Neural crest cell (in vitro differentiated cells): ENCODE results near the gene GARIN3. TPM values are rescaled to one million over a fixed set of nuclear protein-coding genes. Genes with fewer than 3 reads are reported as not detected.
"Not testable (repeated sequence)": the region's sequence is repeated elsewhere in the genome, so short reads cannot be mapped to it uniquely, and the experiment has no call there.

Experiments used
- DNase-seq: peaks from one replicate; pipeline ENCODE4 v3.0.0; 2021; ENCODE audit warnings: low read depth, mixed read lengths, low spot score
- H3K27ac Mint-ChIP-seq: one replicate; pipeline ENCODE4 v1.8.0; 2021; ENCODE audit warnings: mild to moderate bottlenecking, mixed read lengths; ENCODE audit not compliant: unreplicated experiment
- H3K27me3 Mint-ChIP-seq: 2 replicates; pipeline ENCODE4 v1.8.0; 2021; ENCODE audit warnings: low read depth, mild to moderate bottlenecking, mixed read lengths
- H3K36me3 Mint-ChIP-seq: 2 replicates; pipeline ENCODE4 v1.8.0; 2021; ENCODE audit warnings: low read depth, mild to moderate bottlenecking, mixed read lengths
- H3K4me1 Mint-ChIP-seq: 2 replicates; pipeline ENCODE4 v1.8.0; 2021; ENCODE audit warnings: mixed read lengths
- H3K4me3 Mint-ChIP-seq: one replicate; pipeline ENCODE4 v1.8.0; 2021; ENCODE audit warnings: mild to moderate bottlenecking, mixed read lengths
- H3K9me3 Mint-ChIP-seq: 2 replicates; pipeline ENCODE4 v1.8.0; 2021; ENCODE audit warnings: mixed read lengths
- total RNA-seq: library from RNA; stranded (reverse); gene quantifications from 2 replicates; pipeline ENCODE4 v1.2.1, GENCODE V29; 2021
- TF ChIP-seq, protein P1 (sequence below): fragments of 200-600 bp; sonication (generic); conservative IDR thresholded peaks from 2 replicates; pipeline ENCODE4 v1.5.0; 2021; ENCODE audit warnings: antibody characterized with exemption, mild to moderate bottlenecking

GARIN3 gene
- total RNA-seq, 1 donor from 2014 or later = not detected

DNA sequence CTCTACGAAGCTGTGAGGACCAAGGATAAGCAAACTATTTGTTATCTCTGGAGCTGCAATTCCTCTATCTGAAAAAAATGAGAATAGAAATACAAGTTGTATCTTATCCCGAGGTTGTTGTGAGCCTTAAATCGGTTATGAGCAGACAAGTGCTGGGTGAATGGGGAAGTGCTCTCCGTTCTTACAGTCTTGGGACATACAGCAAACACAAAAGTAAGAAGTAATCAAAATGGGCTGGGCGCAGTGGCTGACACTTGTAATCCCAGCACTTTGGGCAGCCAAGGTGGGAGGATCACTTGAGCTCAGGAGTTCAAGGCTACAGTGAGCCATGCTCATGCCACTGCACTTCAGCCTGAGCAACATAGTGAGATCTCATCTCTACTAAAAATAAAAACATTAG, 46.2 kb upstream of the GARIN3 start:
- no peak overlapping the region for H3K27ac Mint-ChIP-seq
- H3K4me3 Mint-ChIP-seq = no peak overlapping the region
- no peaks in the 10 kb centered on the region for H3K4me1 Mint-ChIP-seq
- no peak for DNase-seq
- no peaks in the 10 kb centered on the region for H3K27me3 Mint-ChIP-seq
- H3K9me3 Mint-ChIP-seq = peaks cover 2% of the 10 kb centered on the region
- no peaks in the 10 kb centered on the region for H3K36me3 Mint-ChIP-seq
- TF ChIP-seq, protein P1, sequence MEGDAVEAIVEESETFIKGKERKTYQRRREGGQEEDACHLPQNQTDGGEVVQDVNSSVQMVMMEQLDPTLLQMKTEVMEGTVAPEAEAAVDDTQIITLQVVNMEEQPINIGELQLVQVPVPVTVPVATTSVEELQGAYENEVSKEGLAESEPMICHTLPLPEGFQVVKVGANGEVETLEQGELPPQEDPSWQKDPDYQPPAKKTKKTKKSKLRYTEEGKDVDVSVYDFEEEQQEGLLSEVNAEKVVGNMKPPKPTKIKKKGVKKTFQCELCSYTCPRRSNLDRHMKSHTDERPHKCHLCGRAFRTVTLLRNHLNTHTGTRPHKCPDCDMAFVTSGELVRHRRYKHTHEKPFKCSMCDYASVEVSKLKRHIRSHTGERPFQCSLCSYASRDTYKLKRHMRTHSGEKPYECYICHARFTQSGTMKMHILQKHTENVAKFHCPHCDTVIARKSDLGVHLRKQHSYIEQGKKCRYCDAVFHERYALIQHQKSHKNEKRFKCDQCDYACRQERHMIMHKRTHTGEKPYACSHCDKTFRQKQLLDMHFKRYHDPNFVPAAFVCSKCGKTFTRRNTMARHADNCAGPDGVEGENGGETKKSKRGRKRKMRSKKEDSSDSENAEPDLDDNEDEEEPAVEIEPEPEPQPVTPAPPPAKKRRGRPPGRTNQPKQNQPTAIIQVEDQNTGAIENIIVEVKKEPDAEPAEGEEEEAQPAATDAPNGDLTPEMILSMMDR = no peak

DNA sequence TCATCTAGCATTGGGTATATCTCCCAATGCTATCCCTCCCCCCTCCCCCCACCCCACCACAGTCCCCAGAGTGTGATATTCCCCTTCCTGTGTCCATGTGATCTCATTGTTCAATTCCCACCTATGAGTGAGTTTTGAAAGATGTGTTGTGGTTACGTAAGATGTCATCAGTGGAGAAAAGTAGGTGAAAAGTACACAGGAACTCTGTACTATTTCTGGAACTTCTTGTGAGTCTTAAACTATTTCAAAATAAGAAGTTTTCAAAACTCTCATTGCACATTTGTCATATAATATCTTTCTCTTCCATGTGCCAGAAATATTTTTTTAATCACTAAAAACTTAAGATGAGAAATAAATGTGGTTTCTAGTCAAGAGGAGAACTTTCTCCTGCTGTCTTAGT, 44.6 kb upstream of the GARIN3 start:
- H3K9me3 Mint-ChIP-seq, H3K36me3 Mint-ChIP-seq, H3K27ac Mint-ChIP-seq, H3K4me3 Mint-ChIP-seq, DNase-seq, H3K4me1 Mint-ChIP-seq, H3K27me3 Mint-ChIP-seq: not testable (repeated sequence)

DNA sequence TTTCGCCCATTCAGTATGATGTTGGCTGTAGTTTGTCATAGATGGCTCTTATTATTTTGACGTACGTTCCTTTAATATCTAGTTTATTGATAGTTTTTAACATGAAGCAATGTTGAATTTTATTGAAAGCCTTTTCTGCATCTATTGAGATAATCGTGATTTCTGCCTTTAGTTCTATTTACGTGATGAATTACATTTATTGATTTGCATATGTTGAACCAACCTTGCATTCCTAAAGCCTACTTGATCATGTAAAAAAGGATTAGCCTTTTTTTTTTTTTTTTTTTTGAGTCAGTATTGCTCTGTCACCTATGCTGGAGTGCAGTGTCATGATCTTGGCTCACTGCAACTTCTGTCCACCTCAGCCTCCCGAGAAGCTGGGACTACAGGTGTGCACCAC, 39.6 kb upstream of the GARIN3 start:
- H3K27ac Mint-ChIP-seq = no peak overlapping the region
- H3K27me3 Mint-ChIP-seq = peaks cover 2% of the 10 kb centered on the region

DNA sequence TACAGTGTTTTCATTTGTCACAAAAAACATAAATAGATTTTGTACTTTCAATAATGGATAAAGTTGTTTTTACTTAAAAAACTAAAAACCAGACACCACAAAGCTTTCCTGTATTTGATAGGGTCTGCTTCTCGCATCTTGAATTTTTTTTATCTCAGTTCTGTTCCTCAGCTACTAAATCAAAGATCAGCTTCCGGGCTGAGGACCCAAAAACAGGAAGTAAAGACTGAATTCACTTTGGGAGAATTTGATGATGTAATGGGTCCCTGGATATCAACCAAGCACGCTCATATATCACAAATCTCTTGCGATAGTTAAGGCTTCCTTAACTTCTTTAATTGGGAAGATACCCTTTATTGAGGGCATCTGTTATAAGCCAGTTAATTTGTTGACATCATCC, 38.7 kb upstream of the GARIN3 start:
- H3K27me3 Mint-ChIP-seq = peaks cover 2% of the 10 kb centered on the region
- TF ChIP-seq, protein P1 = no peak
- DNase-seq = no peak
- H3K9me3 Mint-ChIP-seq = peaks cover 3% of the 10 kb centered on the region
- H3K36me3 Mint-ChIP-seq = no peaks in the 10 kb centered on the region
- H3K4me1 Mint-ChIP-seq = no peaks in the 10 kb centered on the region
- H3K27ac Mint-ChIP-seq = no peak overlapping the region
- no peak overlapping the region for H3K4me3 Mint-ChIP-seq

More for the DNA sequence above, 39.6 kb upstream of the GARIN3 start:
- DNase-seq = no peak
- no peaks in the 10 kb centered on the region for H3K36me3 Mint-ChIP-seq
- no peak overlapping the region for H3K4me3 Mint-ChIP-seq
- TF ChIP-seq, protein P1 = no peak
- peaks cover 3% of the 10 kb centered on the region for H3K9me3 Mint-ChIP-seq
- no peaks in the 10 kb centered on the region for H3K4me1 Mint-ChIP-seq

DNA sequence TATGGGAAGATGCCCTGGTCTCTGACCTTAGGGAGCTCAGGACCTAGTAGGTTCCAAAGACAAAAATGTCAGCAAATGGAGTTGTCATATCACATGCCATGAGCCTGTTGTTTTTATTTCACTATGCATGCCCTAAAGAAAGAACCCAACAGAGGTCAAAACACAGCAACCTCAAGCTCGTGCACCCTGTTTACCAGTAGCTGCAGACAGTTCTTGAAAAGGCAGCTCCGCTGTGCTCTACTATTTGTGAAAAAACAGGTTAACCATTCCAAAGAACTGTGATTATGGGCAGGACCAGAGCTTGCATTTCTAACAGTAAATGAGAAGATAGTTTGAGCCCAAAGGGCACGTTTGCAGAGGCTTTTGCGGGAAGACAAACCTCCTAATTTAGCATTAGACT, 37.4 kb upstream of the GARIN3 start:
- Mint-ChIP-seq H3K27ac (no peak overlapping the region), H3K27me3 (peaks cover 6% of the 10 kb centered on the region), H3K36me3 (no peaks in the 10 kb centered on the region), H3K9me3 (peaks cover 3% of the 10 kb centered on the region), H3K4me1 (no peaks in the 10 kb centered on the region), H3K4me3 (no peak overlapping the region)
- TF ChIP-seq, protein P1 = no peak
- no peak for DNase-seq

DNA sequence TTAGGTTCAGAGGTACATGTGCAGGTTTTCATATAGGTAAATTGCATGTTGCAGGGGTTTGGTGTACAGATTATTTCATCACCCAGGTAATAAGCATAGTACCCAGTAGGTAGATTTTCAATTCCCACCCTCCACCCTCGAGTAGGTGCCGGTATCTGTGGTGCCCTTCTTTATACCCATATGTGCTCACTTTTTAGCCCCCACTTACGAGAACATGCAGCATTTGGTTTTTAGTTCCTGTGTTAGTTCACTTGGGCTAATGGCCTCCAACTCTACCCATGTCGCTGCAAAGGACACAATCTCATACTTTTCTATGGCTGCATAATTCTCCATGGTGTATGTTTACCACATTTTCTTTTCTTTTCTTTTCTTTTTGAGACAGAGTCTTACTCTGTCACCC, 35.8 kb upstream of the GARIN3 start:
- no peaks in the 10 kb centered on the region for H3K36me3 Mint-ChIP-seq
- peaks cover 3% of the 10 kb centered on the region for H3K9me3 Mint-ChIP-seq
- H3K4me1 Mint-ChIP-seq = no peaks in the 10 kb centered on the region
- no peak for DNase-seq
- TF ChIP-seq, protein P1 = no peak
- no peak overlapping the region for H3K27ac Mint-ChIP-seq
- H3K4me3 Mint-ChIP-seq = no peak overlapping the region
- peaks cover 10% of the 10 kb centered on the region for H3K27me3 Mint-ChIP-seq
